Measurements from ENCODE around the gene SLC22A23. TPM values are rescaled to one million over a fixed set of nuclear protein-coding genes. Genes with fewer than 3 reads are reported as not detected.

The SLC22A23 gene
- total RNA-seq, 2 experiments from 2014 or later, result not detected

DNA sequence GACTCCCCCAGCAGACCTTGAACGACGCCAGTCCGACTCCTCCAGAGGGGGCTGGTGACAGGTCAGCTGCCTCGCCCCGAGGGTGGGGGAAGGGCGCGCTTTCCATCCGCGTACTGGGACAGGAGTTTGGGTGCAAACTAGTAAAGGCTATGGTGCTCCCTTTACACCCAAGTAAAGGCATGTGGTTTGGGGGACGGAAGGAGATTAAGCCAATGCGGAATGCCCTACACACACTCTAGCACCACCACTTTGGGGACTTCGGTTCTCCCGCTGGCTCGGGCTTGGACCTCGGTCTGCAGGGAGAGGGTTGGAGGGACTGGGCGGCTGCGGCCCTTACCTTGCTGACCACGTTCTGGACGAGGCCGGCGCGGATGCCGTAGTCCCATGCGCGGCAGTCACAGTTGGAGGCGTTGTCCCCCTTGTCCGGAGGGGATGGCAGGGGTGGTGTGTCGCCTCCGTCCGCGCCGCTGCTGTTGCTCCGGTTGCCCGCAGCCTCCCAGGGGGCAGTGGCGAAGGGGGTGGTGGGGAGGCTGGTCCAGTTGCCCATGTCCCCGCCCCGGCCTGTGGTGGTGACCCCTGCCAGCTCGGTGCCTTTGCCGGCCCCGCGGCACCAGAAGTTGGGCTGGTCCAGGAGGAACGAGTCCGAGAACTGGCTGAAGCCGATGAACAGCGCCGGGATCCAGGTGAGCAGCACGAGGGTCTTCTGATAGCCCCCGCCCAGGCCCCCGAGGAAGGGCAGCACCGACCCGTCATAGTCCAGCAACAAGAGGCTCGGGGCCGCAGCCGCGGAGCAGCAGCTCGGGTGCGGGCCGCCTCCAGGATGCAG lies 1.1 kb downstream of the SLC22A23 start:
- no peaks in the 10 kb centered on the region for H3K4me1 ChIP-seq (ENCODE audit: insufficient read depth, low read length, poor library complexity, severe bottlenecking)
- H2AFZ ChIP-seq (ENCODE audit: low read length), result no peak overlapping the region
- no peaks in the 10 kb centered on the region for H3K9me2 ChIP-seq (ENCODE audit: insufficient read depth, low read length)
- no peak overlapping the region for H3K4me2 ChIP-seq (ENCODE audit: low read length)
- no peaks in the 10 kb centered on the region for H3K79me2 ChIP-seq (ENCODE audit: insufficient read depth, low read depth, low read length)
- no peaks in the 10 kb centered on the region; the same call in 1 of the 2 replicates for H4K20me1 ChIP-seq (ENCODE audit: insufficient read depth, low read length)
- H3K36me3 ChIP-seq (ENCODE audit: insufficient read depth, low read length), result no peaks in the 10 kb centered on the region
- no peak for TF ChIP-seq EZH2phosphoT487 (IDR thresholded peaks at IDR 0.05; ENCODE audit: borderline replicate concordance, low read depth, low read length)
- TF ChIP-seq, protein P1, sequence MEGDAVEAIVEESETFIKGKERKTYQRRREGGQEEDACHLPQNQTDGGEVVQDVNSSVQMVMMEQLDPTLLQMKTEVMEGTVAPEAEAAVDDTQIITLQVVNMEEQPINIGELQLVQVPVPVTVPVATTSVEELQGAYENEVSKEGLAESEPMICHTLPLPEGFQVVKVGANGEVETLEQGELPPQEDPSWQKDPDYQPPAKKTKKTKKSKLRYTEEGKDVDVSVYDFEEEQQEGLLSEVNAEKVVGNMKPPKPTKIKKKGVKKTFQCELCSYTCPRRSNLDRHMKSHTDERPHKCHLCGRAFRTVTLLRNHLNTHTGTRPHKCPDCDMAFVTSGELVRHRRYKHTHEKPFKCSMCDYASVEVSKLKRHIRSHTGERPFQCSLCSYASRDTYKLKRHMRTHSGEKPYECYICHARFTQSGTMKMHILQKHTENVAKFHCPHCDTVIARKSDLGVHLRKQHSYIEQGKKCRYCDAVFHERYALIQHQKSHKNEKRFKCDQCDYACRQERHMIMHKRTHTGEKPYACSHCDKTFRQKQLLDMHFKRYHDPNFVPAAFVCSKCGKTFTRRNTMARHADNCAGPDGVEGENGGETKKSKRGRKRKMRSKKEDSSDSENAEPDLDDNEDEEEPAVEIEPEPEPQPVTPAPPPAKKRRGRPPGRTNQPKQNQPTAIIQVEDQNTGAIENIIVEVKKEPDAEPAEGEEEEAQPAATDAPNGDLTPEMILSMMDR (conservative IDR thresholded peaks at IDR 0.05; ENCODE audit: low read length), result no peak
- DNase-seq (ENCODE audit: low spot score), result no peak
- POLR2A ChIA-PET, result no interaction called here
- CTCF ChIA-PET (ENCODE audit: unreplicated experiment), result no interaction called here
- intact Hi-C loops (cut with micrococcal nuclease; ENCODE audit: unreplicated experiment), result loop anchor here (2.0 kb wide), 1 partner anchor 177 kb away; no protein-coding TSS in a partner anchor
- BruUV-seq (replicated peaks), result no TSS peak
- no peak overlapping the region for H3K27ac ChIP-seq (ENCODE audit: low read depth, low read length, poor library complexity, severe bottlenecking)
- no peaks in the 10 kb centered on the region for H3K9me3 ChIP-seq (ENCODE audit: low read length)
- H3K4me3 ChIP-seq (ENCODE audit: low read depth, low read length, poor library complexity, severe bottlenecking), result no peak overlapping the region

DNA sequence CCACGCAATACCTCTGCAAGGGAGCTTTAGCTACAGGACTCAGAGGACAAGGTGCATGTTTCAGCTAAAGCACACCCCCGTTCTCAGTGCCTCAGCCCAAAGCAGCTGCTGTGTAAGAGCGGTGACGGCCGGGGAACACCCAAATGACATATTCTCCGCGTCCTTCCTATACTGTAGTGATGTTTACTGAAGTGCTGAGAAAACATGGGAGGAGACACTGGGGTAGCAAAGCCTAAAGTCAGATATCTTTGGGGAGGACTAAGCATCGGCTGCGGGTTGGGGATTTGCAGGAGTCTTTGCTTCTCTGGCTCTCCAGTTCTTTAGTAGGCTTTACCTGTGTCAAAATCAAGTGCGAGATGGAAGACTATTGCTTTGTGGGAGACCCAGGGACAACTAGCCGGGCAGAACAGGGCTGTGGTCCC lies 1.7 kb downstream of the SLC22A23 start:
- intact Hi-C loops (cut with micrococcal nuclease; ENCODE audit: unreplicated experiment), result loop anchor here (2.0 kb wide), 1 partner anchor 176 kb away; no protein-coding TSS in a partner anchor
- POLR2A ChIA-PET, result no interaction called here

More for the DNA sequence above, 1.7 kb downstream of the SLC22A23 start:
- Histone ChIP-seq H2AFZ (ENCODE audit: low read length) (no peak overlapping the region), H4K20me1 (ENCODE audit: insufficient read depth, low read length) (no peaks in the 10 kb centered on the region; the same call in 1 of the 2 replicates), H3K4me3 (ENCODE audit: low read depth, low read length, poor library complexity, severe bottlenecking) (no peak overlapping the region), H3K9me3 (ENCODE audit: low read length) (no peaks in the 10 kb centered on the region), H3K79me2 (ENCODE audit: insufficient read depth, low read depth, low read length) (no peaks in the 10 kb centered on the region), H3K4me2 (ENCODE audit: low read length) (no peak overlapping the region), H3K36me3 (ENCODE audit: insufficient read depth, low read length) (no peaks in the 10 kb centered on the region), H3K4me1 (ENCODE audit: insufficient read depth, low read length, poor library complexity, severe bottlenecking) (no peaks in the 10 kb centered on the region), H3K9me2 (ENCODE audit: insufficient read depth, low read length) (no peaks in the 10 kb centered on the region), H3K27ac (ENCODE audit: low read depth, low read length, poor library complexity, severe bottlenecking) (no peak overlapping the region)
- DNase-seq (ENCODE audit: low spot score), result no peak
- CTCF ChIA-PET (ENCODE audit: unreplicated experiment), result no interaction called here
- BruUV-seq (replicated peaks), result no TSS peak
- TF ChIP-seq, protein P1 (conservative IDR thresholded peaks at IDR 0.05; ENCODE audit: low read length), result no peak
- no peak for TF ChIP-seq EZH2phosphoT487 (IDR thresholded peaks at IDR 0.05; ENCODE audit: borderline replicate concordance, low read depth, low read length)
